Measurements from ENCODE around the gene CORO2A.
"Not testable (repeated sequence)": the region's sequence is repeated elsewhere in the genome, so short reads cannot be mapped to it uniquely, and the experiment has no call there.

Gene CORO2A

GRCh38 chr9:98101416-98101815 is 91.0 kb downstream of the CORO2A start:
- no peaks in the 10 kb centered on the region for H3K36me3 ChIP-seq (ENCODE audit: control insufficient read depth, insufficient read depth, low read length, severe bottlenecking)
- H3K9me3 ChIP-seq (ENCODE audit: control insufficient read depth, low read length): no peaks in the 10 kb centered on the region
- H3K4me1 ChIP-seq (ENCODE audit: control insufficient read depth, insufficient read depth, low read length): no peaks in the 10 kb centered on the region
- no peak overlapping the region for H3K4me3 ChIP-seq (ENCODE audit: low read length)
- no peak for DNase-seq (ENCODE audit: low read depth)
- no peaks in the 10 kb centered on the region for H3K27me3 ChIP-seq (replicated peaks; ENCODE audit: control insufficient read depth, insufficient read depth, low read length)
- no peak overlapping the region for H3K9ac ChIP-seq (ENCODE audit: low read length)

- no peaks in the 10 kb centered on the region for H3K36me3 ChIP-seq (ENCODE audit: control insufficient read depth, insufficient read depth, low read length, severe bottlenecking)
- no peaks in the 10 kb centered on the region for H3K27me3 ChIP-seq (replicated peaks; ENCODE audit: control insufficient read depth, insufficient read depth, low read length)
- no peaks in the 10 kb centered on the region for H3K9me3 ChIP-seq (ENCODE audit: control insufficient read depth, low read length)
- H3K9ac ChIP-seq (ENCODE audit: low read length): no peak overlapping the region
- no peaks in the 10 kb centered on the region for H3K4me1 ChIP-seq (ENCODE audit: control insufficient read depth, insufficient read depth, low read length)
- H3K4me3 ChIP-seq (ENCODE audit: low read length): no peak overlapping the region
- no peak for DNase-seq (ENCODE audit: low read depth)
Measured at GRCh38 chr9:98100456-98100855, 92.0 kb downstream of the CORO2A start.

GRCh38 chr9:98099898-98100297 is 92.5 kb downstream of the CORO2A start:
- Histone ChIP-seq H3K4me1 (ENCODE audit: control insufficient read depth, insufficient read depth, low read length) (no peaks in the 10 kb centered on the region), H3K9me3 (ENCODE audit: control insufficient read depth, low read length) (no peaks in the 10 kb centered on the region), H3K36me3 (ENCODE audit: control insufficient read depth, insufficient read depth, low read length, severe bottlenecking) (no peaks in the 10 kb centered on the region), H3K27me3 (replicated peaks; ENCODE audit: control insufficient read depth, insufficient read depth, low read length) (no peaks in the 10 kb centered on the region), H3K9ac (ENCODE audit: low read length) (no peak overlapping the region), H3K4me3 (ENCODE audit: low read length) (no peak overlapping the region)
- no peak for DNase-seq (ENCODE audit: low read depth)

GRCh38 chr9:98099346-98099745 is 93.1 kb downstream of the CORO2A start:
- Histone ChIP-seq H3K9me3 (ENCODE audit: control insufficient read depth, low read length) (no peaks in the 10 kb centered on the region), H3K36me3 (ENCODE audit: control insufficient read depth, insufficient read depth, low read length, severe bottlenecking) (no peaks in the 10 kb centered on the region), H3K4me1 (ENCODE audit: control insufficient read depth, insufficient read depth, low read length) (no peaks in the 10 kb centered on the region), H3K9ac (ENCODE audit: low read length) (no peak overlapping the region), H3K27me3 (replicated peaks; ENCODE audit: control insufficient read depth, insufficient read depth, low read length) (no peaks in the 10 kb centered on the region), H3K4me3 (ENCODE audit: low read length) (no peak overlapping the region)
- DNase-seq (ENCODE audit: low read depth): no peak

GRCh38 chr9:98097836-98098235 is 94.6 kb downstream of the CORO2A start:
- H3K36me3 ChIP-seq (ENCODE audit: control insufficient read depth, insufficient read depth, low read length, severe bottlenecking): no peaks in the 10 kb centered on the region
- H3K9ac ChIP-seq (ENCODE audit: low read length): no peak overlapping the region
- no peak for DNase-seq (ENCODE audit: low read depth)
- H3K4me1 ChIP-seq (ENCODE audit: control insufficient read depth, insufficient read depth, low read length): no peaks in the 10 kb centered on the region
- no peaks in the 10 kb centered on the region for H3K9me3 ChIP-seq (ENCODE audit: control insufficient read depth, low read length)
- no peak overlapping the region for H3K4me3 ChIP-seq (ENCODE audit: low read length)
- H3K27me3 ChIP-seq (replicated peaks; ENCODE audit: control insufficient read depth, insufficient read depth, low read length): peaks cover 4% of the 10 kb centered on the region

- no peak overlapping the region for H3K4me3 ChIP-seq (ENCODE audit: low read length)
- H3K4me1 ChIP-seq (ENCODE audit: control insufficient read depth, insufficient read depth, low read length): peaks cover 9% of the 10 kb centered on the region
- H3K36me3 ChIP-seq (ENCODE audit: control insufficient read depth, insufficient read depth, low read length, severe bottlenecking): no peaks in the 10 kb centered on the region
- peaks cover 6% of the 10 kb centered on the region for H3K27me3 ChIP-seq (replicated peaks; ENCODE audit: control insufficient read depth, insufficient read depth, low read length)
- no peaks in the 10 kb centered on the region for H3K9me3 ChIP-seq (ENCODE audit: control insufficient read depth, low read length)
- no peak overlapping the region for H3K9ac ChIP-seq (ENCODE audit: low read length)
- no peak for DNase-seq (ENCODE audit: low read depth)
Measured at GRCh38 chr9:98096091-98096490, 96.3 kb downstream of the CORO2A start.

- no peak for DNase-seq (ENCODE audit: low read depth)
- peaks cover 6% of the 10 kb centered on the region for H3K27me3 ChIP-seq (replicated peaks; ENCODE audit: control insufficient read depth, insufficient read depth, low read length)
- no peaks in the 10 kb centered on the region for H3K36me3 ChIP-seq (ENCODE audit: control insufficient read depth, insufficient read depth, low read length, severe bottlenecking)
- no peaks in the 10 kb centered on the region for H3K9me3 ChIP-seq (ENCODE audit: control insufficient read depth, low read length)
- no peak overlapping the region for H3K4me3 ChIP-seq (ENCODE audit: low read length)
- H3K9ac ChIP-seq (ENCODE audit: low read length): no peak overlapping the region
- H3K4me1 ChIP-seq (ENCODE audit: control insufficient read depth, insufficient read depth, low read length): peaks cover 9% of the 10 kb centered on the region
Measured at GRCh38 chr9:98095401-98095800, 97.0 kb downstream of the CORO2A start.

- H3K9ac ChIP-seq (ENCODE audit: low read length): no peak overlapping the region
- H3K36me3 ChIP-seq (ENCODE audit: control insufficient read depth, insufficient read depth, low read length, severe bottlenecking): no peaks in the 10 kb centered on the region
- DNase-seq (ENCODE audit: low read depth): no peak
- no peak overlapping the region for H3K4me3 ChIP-seq (ENCODE audit: low read length)
- H3K9me3 ChIP-seq (ENCODE audit: control insufficient read depth, low read length): no peaks in the 10 kb centered on the region
- H3K27me3 ChIP-seq (replicated peaks; ENCODE audit: control insufficient read depth, insufficient read depth, low read length): peaks cover 6% of the 10 kb centered on the region
- H3K4me1 ChIP-seq (ENCODE audit: control insufficient read depth, insufficient read depth, low read length): peaks cover 9% of the 10 kb centered on the region
Measured at GRCh38 chr9:98094851-98095250, 97.6 kb downstream of the CORO2A start.

GRCh38 chr9:98094316-98094715 is 98.1 kb downstream of the CORO2A start:
- peaks cover 9% of the 10 kb centered on the region for H3K4me1 ChIP-seq (ENCODE audit: control insufficient read depth, insufficient read depth, low read length)
- no peak overlapping the region for H3K9ac ChIP-seq (ENCODE audit: low read length)
- H3K9me3 ChIP-seq (ENCODE audit: control insufficient read depth, low read length): no peaks in the 10 kb centered on the region
- no peak for DNase-seq (ENCODE audit: low read depth)
- peaks cover 6% of the 10 kb centered on the region for H3K27me3 ChIP-seq (replicated peaks; ENCODE audit: control insufficient read depth, insufficient read depth, low read length)
- H3K36me3 ChIP-seq (ENCODE audit: control insufficient read depth, insufficient read depth, low read length, severe bottlenecking): no peaks in the 10 kb centered on the region
- H3K4me3 ChIP-seq (ENCODE audit: low read length): no peak overlapping the region

GRCh38 chr9:98092613-98092931 is 99.9 kb downstream of the CORO2A start:
- Histone ChIP-seq H3K9ac (ENCODE audit: low read length) (no peak overlapping the region), H3K9me3 (ENCODE audit: control insufficient read depth, low read length) (no peaks in the 10 kb centered on the region), H3K27me3 (replicated peaks; ENCODE audit: control insufficient read depth, insufficient read depth, low read length) (peaks cover 6% of the 10 kb centered on the region), H3K4me3 (ENCODE audit: low read length) (no peak overlapping the region), H3K36me3 (ENCODE audit: control insufficient read depth, insufficient read depth, low read length, severe bottlenecking) (no peaks in the 10 kb centered on the region), H3K4me1 (ENCODE audit: control insufficient read depth, insufficient read depth, low read length) (peaks cover 9% of the 10 kb centered on the region)
- DNase-seq (ENCODE audit: low read depth): no peak

GRCh38 chr9:98091735-98092612 is 100.5 kb downstream of the CORO2A start:
- Histone ChIP-seq H3K27me3 (replicated peaks; ENCODE audit: control insufficient read depth, insufficient read depth, low read length) (peaks cover 6% of the 10 kb centered on the region), H3K4me1 (ENCODE audit: control insufficient read depth, insufficient read depth, low read length) (peaks cover 9% of the 10 kb centered on the region), H3K9me3 (ENCODE audit: control insufficient read depth, low read length) (no peaks in the 10 kb centered on the region), H3K36me3 (ENCODE audit: control insufficient read depth, insufficient read depth, low read length, severe bottlenecking) (no peaks in the 10 kb centered on the region), H3K4me3 (ENCODE audit: low read length) (no peak overlapping the region), H3K9ac (ENCODE audit: low read length) (no peak overlapping the region)
- no peak for DNase-seq (ENCODE audit: low read depth)

- H3K9me3 ChIP-seq (ENCODE audit: control insufficient read depth, low read length); H3K4me3 ChIP-seq (ENCODE audit: low read length); DNase-seq (ENCODE audit: low read depth); H3K27me3 ChIP-seq (replicated peaks; ENCODE audit: control insufficient read depth, insufficient read depth, low read length); H3K9ac ChIP-seq (ENCODE audit: low read length); H3K36me3 ChIP-seq (ENCODE audit: control insufficient read depth, insufficient read depth, low read length, severe bottlenecking); H3K4me1 ChIP-seq (ENCODE audit: control insufficient read depth, insufficient read depth, low read length): not testable (repeated sequence)
Measured at GRCh38 chr9:98090674-98091073, 101.8 kb downstream of the CORO2A start.

Measured in adipocyte (in vitro differentiated cells).